Superior temporal gyrus (tissue), 1 donor: ENCODE results near the gene RPRML.
"Not testable (repeated sequence)": the region's sequence is repeated elsewhere in the genome, so short reads cannot be mapped to it uniquely, and the experiment has no call there.

Experiments used
- DNase-seq: peaks from one replicate; pipeline ENCODE4 v3.0.0-alpha.2; 2016; ENCODE audit errors: extremely low spot score

Gene RPRML

GRCh38 chr17:46976626-46977270, 2.3 kb downstream of the RPRML start:
- no peak for DNase-seq

GRCh38 chr17:46975287-46975686, 3.8 kb downstream of the RPRML start:
- DNase-seq: no peak

GRCh38 chr17:46974086-46974485, 5.0 kb downstream of the RPRML start:
- no peak for DNase-seq

- DNase-seq: no peak
Measured at GRCh38 chr17:46972346-46972745, 6.7 kb downstream of the RPRML start.

DNA sequence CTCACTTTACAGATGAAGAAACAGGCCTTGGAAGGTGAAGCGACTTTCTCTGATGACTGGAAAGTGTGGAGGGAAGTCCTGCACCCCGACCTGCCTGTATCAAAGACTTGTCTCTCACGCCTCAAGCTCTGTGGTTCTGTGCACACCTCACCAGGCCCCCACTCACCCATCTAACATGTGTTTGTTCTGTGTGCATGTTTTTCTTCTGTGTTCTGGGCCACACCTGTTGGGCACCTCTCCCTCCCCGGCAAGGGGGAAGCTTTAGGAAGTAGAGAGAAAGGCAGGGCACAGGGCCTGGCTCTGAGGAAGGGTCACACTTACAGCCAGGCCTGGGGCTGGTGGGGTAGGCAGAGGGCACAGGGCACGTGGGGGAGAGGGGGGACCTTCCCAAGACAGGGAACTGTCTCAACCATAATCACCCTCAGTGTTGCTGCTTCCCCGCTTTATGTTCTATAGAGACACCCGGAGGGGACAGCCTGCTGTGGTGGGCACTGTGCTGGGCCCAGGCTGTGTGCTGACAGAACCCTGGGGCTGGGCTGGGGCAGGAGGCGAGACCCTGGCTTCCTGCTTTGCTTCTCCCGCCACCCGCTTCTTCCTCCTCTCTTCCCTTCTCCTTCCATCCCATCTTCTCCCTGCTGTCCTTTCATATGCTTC, 7.3 kb downstream of the RPRML start:
- DNase-seq: no peak

- no peak for DNase-seq
Measured at GRCh38 chr17:46968896-46969295, 10.2 kb downstream of the RPRML start.

- no peak for DNase-seq
Measured at GRCh38 chr17:46968224-46968834, 10.7 kb downstream of the RPRML start.

GRCh38 chr17:46964315-46965265, 14.5 kb downstream of the RPRML start:
- no peak for DNase-seq

GRCh38 chr17:46963571-46963970, 15.5 kb downstream of the RPRML start:
- DNase-seq: no peak

DNA sequence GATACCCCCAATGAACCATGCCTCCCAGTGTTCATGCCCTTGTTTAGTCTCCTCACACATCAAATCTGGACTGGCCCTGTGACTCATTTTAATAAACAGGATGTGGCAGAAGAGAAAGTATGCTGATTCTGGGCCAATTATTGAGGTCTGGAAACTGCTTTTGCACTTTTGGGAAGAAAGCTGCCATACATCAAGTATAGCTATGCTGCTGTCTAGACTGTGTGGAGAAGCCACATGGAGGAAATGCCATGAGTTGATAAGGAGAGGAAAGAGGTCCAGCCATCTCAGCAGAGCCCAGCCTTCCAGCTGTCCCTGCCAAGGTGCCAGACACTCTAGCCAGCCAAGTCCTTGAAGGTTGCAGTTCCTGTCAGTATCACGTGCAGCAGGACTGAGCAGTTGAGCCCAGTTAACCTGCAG, 16.7 kb downstream of the RPRML start:
- DNase-seq: no peak

DNA sequence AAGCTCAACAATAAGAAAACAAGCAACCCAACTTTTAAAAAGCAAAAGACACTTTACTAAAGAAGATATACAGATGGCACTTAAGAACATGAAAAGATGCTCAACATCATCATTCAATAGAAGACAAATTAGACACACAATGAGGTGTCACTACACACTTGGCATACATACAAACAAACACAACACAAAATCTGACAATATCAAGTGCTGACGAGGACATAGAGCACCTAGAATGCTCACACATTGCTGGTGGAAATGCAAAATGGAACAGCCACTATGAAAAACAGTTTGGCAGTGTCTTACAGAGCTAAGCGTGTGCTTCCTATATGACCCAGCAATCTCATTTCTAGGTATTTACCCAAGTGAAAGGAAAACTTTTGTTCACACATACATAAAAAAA, 18.9 kb downstream of the RPRML start:
- no peak for DNase-seq

DNA sequence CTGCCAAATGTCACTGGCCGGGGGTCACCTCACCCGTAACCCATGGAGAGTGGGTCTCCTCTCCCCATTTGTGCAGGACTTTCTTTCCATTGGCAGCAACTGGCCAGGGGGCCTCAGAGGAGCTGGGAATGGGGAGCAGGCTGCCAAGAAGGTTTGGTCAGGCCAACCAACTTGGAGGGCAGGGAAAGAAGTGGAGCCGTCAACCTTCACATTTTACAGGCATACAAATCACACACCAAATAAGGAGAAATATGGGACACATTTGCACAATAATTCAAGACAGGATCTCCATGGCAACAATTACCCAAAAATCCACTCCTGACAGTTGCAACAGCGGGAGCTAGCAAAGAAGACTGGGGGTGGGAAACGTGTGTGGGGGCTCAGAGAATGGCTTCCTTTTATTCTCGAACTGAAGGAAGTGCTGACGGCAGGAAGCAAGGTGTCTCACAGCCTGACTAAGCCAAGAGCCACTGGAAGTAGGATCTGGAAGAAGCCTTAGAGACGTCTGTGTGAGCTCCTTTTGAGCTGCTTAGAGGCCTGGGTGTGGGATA, 20.9 kb downstream of the RPRML start:
- peak; percentile 48 for DNase-seq

DNA sequence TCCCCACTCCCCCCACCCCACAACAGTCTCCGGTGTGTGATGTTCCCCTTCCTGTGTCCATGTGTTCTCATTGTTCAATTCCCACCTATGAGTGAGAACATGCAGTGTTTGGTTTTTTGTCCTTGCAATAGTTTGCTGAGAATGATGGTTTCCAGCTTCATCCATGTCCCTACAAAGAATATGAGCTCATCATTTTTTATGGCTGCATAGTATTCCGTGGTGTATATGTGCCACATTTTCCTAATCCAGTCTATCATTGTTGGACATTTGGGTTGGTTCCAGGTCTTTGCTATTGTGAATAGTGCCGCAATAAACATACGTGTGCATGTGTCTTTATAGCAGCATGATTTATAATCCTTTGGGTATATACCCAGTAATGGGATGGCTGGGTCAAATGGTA, 25.9 kb downstream of the RPRML start:
- DNase-seq: not testable (repeated sequence)

DNA sequence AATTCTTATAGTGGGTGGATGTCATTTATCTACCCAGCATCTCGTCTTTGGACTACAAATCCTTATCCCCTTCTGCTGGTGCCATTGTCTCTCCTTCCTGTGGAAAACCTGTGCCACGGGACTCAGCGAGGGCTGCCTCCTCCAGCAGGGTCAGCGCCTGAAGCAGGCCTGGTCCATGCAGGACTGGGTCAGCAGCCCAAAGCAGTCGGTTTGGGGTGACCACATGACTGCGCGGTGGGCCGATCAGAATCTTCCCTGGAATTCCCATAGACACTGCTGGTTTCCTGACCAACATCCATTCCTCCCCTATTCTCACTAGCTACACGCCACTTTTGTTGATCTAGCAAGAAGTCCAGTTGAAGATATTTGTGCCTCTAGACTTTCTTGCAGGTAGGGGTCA, 26.9 kb downstream of the RPRML start:
- DNase-seq: no peak

- no peak for DNase-seq
Measured at GRCh38 chr17:46951706-46952105, 27.3 kb downstream of the RPRML start.

- peak; percentile 69 for DNase-seq
Measured at GRCh38 chr17:46950997-46951621, 27.9 kb downstream of the RPRML start.

- no peak for DNase-seq
Measured at GRCh38 chr17:46950342-46950996, 28.6 kb downstream of the RPRML start.

DNA sequence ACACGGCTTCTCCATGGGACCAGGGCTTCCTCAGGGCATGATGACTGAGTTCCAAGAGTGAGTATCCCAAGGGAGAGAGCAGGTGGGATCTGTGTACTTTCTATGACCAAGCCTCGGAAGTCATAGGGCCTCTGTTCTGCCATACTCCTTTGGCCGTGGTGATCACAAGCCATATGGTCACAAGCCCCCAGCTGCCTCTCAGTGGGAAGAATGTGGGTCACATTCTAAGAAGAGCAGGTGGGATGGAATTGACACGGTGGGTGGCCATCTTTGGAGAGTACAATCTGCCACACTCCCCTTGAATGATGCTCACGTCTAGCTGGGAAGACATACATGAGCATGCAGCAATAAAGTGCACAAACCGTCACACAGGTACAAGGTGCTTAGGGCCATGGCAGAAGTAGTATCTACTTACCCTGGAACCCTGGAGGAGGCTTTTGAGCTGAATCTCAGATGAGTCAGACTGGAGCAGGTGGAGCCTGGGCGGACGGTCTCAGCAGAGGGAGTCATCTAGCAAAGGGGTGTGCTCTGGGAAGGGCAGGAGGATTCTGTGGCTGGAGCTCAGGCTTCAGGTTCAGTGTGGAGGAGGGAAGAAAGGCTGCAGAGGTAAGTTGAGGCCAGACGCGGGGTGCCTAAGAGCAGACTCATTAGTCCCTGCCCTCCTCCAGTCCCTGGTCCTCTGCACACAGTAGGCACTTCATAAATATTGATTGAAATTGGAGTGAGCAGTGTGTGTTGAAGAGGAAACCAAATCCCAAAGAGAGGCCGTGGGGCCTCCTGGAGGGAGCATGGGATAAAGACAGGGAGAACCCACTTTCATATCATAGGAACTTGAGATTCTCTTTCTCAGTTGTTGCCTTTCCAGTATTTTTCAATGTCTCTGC, 29.5 kb downstream of the RPRML start:
- no peak for DNase-seq

GRCh38 chr17:46948544-46948943, 30.5 kb downstream of the RPRML start:
- DNase-seq: no peak

DNA sequence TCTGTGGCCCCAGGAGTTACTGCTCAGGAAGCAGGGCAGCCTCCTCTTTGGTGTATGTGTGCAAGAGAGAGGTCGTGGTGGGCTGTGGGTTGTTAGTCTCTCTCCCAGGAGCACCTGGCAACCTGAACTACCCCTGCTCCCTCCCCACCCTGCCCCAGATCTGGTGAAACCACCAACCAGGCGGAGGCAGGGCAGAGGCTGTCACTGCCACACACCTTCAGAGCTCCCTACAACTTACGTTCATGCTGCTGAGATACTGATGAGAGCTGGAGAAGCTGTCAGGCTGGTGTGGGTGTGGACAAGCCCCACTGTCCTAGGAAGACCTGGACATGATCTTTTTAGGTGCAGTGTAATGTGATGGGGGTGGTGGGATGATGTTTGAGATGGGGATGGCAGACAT, 31.8 kb downstream of the RPRML start:
- no peak for DNase-seq
